Measurements from ENCODE around the gene PGBD5. TPM values are rescaled to one million over a fixed set of nuclear protein-coding genes. Genes with fewer than 3 reads are reported as not detected.
"Not testable (repeated sequence)": the region's sequence is repeated elsewhere in the genome, so short reads cannot be mapped to it uniquely, and the experiment has no call there.

The PGBD5 gene
- under 1 TPM in 1 of 6 experiments, not detected in 5; 0.05 TPM for total RNA-seq (2021; fragmentation: NEBNext Ultra II Directional; extraction: Animal tissue kit (Norgen Biotek cat#: 25700))
- long read RNA-seq: 0 reads

GRCh38 chr1:230426246-230427093, at the start of gene PGBD5:
Gene PGBD5, minus strand, starts transcription at chr1:230426332. Its CDS starts 404 bp downstream, at chr1:230425928.
- Mint-ChIP-seq H3K27me3 (ENCODE audit: insufficient read depth) (peaks cover 17% of the 10 kb centered on the region), H3K27ac (no peak within 1 kb of the TSS), H3K4me3 (peak within 1 kb of the TSS; percentile 53), H3K9me3 (peaks cover 17% of the 10 kb centered on the region), H3K4me1 (ENCODE audit: low read depth) (peaks cover 6% of the 10 kb centered on the region; the same call in 1 of the 2 replicates), H3K36me3 (ENCODE audit: low read depth) (peaks cover 5% of the 10 kb centered on the region; the same call in 1 of the 2 replicates)
- DNase-seq: no peak
- TF ChIP-seq, protein P1, sequence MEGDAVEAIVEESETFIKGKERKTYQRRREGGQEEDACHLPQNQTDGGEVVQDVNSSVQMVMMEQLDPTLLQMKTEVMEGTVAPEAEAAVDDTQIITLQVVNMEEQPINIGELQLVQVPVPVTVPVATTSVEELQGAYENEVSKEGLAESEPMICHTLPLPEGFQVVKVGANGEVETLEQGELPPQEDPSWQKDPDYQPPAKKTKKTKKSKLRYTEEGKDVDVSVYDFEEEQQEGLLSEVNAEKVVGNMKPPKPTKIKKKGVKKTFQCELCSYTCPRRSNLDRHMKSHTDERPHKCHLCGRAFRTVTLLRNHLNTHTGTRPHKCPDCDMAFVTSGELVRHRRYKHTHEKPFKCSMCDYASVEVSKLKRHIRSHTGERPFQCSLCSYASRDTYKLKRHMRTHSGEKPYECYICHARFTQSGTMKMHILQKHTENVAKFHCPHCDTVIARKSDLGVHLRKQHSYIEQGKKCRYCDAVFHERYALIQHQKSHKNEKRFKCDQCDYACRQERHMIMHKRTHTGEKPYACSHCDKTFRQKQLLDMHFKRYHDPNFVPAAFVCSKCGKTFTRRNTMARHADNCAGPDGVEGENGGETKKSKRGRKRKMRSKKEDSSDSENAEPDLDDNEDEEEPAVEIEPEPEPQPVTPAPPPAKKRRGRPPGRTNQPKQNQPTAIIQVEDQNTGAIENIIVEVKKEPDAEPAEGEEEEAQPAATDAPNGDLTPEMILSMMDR (IDR thresholded peaks at IDR 0.05): no peak

- not testable (repeated sequence) for H3K4me1 Mint-ChIP-seq (ENCODE audit: low read depth); H3K27me3 Mint-ChIP-seq (ENCODE audit: insufficient read depth); H3K27ac Mint-ChIP-seq; DNase-seq; H3K36me3 Mint-ChIP-seq (ENCODE audit: low read depth); H3K4me3 Mint-ChIP-seq
- H3K9me3 Mint-ChIP-seq: peaks cover 71% of the 10 kb centered on the region
These were observed 48.8 kb upstream of the PGBD5 start for GRCh38 chr1:230474924-230475323.

- H3K36me3 Mint-ChIP-seq (ENCODE audit: low read depth); H3K4me1 Mint-ChIP-seq (ENCODE audit: low read depth); H3K27me3 Mint-ChIP-seq (ENCODE audit: insufficient read depth); DNase-seq; H3K27ac Mint-ChIP-seq; H3K4me3 Mint-ChIP-seq: not testable (repeated sequence)
- H3K9me3 Mint-ChIP-seq: peaks cover 71% of the 10 kb centered on the region
These were observed 44.6 kb upstream of the PGBD5 start for GRCh38 chr1:230470750-230471149.

DNA sequence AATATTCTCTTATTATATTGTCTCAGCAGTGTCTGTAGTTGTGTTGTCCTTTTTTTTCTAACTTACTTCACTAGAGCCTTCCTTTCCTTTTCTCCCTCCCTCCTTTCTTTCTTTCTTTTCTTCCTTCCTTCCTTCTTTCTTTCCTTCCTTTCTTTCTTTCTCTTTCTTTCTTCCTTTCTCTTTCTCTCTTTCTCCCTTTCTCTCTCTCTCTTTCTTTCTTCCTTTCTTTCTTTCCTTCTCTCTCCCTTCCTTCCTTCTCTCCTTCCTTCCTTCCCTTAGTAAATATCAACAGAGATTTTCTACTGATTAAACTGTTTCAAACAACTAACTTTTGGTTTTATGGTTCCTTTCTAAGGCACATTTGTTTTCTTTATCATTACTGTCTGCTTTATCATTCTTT, 43.1 kb upstream of the PGBD5 start:
- Mint-ChIP-seq H3K27ac (no peak overlapping the region), H3K4me1 (ENCODE audit: low read depth) (no peaks in the 10 kb centered on the region), H3K27me3 (ENCODE audit: insufficient read depth) (no peaks in the 10 kb centered on the region; the same call in 1 of the 2 replicates), H3K9me3 (peaks cover 64% of the 10 kb centered on the region), H3K36me3 (ENCODE audit: low read depth) (no peaks in the 10 kb centered on the region), H3K4me3 (no peak overlapping the region)
- no peak for DNase-seq
- TF ChIP-seq, protein P1 (IDR thresholded peaks at IDR 0.05): no peak

DNA sequence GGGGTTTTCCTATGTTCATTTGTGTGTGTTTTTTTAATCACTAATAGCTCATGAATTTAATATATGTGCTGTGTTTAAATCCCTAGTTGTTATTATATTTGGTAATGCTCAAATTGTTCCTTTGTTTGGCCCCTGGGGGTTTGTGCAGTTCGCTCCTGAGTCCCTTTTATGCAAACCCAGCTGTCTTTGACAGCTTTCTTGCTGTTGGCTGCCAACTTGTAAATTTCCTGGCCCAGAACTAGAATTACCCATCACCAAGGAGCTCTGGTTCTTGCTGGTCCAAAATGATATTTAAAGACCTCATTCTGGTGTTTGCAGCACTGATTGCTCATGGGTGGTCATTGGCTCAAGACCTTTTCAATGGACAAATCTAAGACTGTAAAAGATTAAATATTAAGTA, 39.6 kb upstream of the PGBD5 start:
- H3K36me3 Mint-ChIP-seq (ENCODE audit: low read depth): no peaks in the 10 kb centered on the region
- H3K9me3 Mint-ChIP-seq: peaks cover 50% of the 10 kb centered on the region
- no peak for DNase-seq
- H3K4me3 Mint-ChIP-seq: no peak overlapping the region
- no peaks in the 10 kb centered on the region; the same call in 1 of the 2 replicates for H3K27me3 Mint-ChIP-seq (ENCODE audit: insufficient read depth)
- TF ChIP-seq, protein P1 (IDR thresholded peaks at IDR 0.05): no peak
- no peak overlapping the region for H3K27ac Mint-ChIP-seq
- H3K4me1 Mint-ChIP-seq (ENCODE audit: low read depth): no peaks in the 10 kb centered on the region

DNA sequence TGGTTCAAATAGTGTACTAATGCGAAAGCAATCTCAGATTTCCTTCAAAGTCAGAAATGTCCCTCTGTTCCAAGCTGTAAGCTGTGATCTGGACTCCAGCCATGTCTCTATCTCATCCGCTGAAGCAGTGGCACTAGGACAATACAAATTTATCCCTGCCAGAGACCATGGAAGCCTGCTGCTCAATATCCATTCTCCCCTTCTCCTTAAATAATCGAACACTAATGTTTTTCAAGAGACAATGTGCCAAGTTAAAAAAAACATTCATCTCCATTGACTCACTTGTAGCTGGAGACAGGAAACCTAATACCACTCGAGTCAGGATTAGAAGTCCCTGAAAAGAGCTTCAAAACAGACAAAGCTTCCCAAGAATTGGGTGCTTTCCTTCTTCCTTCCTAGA, 38.5 kb upstream of the PGBD5 start:
- Mint-ChIP-seq H3K4me3 (no peak overlapping the region), H3K27ac (no peak overlapping the region), H3K27me3 (ENCODE audit: insufficient read depth) (no peaks in the 10 kb centered on the region; the same call in 1 of the 2 replicates), H3K9me3 (peaks cover 53% of the 10 kb centered on the region), H3K4me1 (ENCODE audit: low read depth) (no peaks in the 10 kb centered on the region), H3K36me3 (ENCODE audit: low read depth) (no peaks in the 10 kb centered on the region)
- TF ChIP-seq, protein P1 (IDR thresholded peaks at IDR 0.05): no peak
- no peak for DNase-seq
